Renal cortex interstitium (tissue), 11 donors: ENCODE data around the gene ARID1B. TPM values are rescaled to one million over a fixed set of nuclear protein-coding genes. Genes with fewer than 3 reads are reported as not detected.

ENCODE experiments used
- DNase-seq, 11 donors: peaks; one replicate each; pipeline ENCODE4 v3.0.0-alpha.2; 2013; ENCODE audit warnings: low read depth in 9 of 11, low spot score in 4 of 11; ENCODE audit errors: extremely low read depth in 1 of 11
- polyA plus RNA-seq, 3 donors: library from polyadenylated mRNA; unstranded; fragments of 120-200 nt; gene quantifications; one replicate each; pipeline ENCODE4 v1.2.1, GENCODE V29; 2013; ENCODE audit not compliant: insufficient read length in 3 of 3

Gene ARID1B
- polyA plus RNA-seq, 3 donors = 74.6 to 84.5 (median 76.8) TPM

- no peak for DNase-seq
Measured at GRCh38 chr6:157205473-157206358, 428.5 kb downstream of the ARID1B start.

GRCh38 chr6:157206359-157206815 is 429.2 kb downstream of the ARID1B start:
- DNase-seq = no peak

DNA sequence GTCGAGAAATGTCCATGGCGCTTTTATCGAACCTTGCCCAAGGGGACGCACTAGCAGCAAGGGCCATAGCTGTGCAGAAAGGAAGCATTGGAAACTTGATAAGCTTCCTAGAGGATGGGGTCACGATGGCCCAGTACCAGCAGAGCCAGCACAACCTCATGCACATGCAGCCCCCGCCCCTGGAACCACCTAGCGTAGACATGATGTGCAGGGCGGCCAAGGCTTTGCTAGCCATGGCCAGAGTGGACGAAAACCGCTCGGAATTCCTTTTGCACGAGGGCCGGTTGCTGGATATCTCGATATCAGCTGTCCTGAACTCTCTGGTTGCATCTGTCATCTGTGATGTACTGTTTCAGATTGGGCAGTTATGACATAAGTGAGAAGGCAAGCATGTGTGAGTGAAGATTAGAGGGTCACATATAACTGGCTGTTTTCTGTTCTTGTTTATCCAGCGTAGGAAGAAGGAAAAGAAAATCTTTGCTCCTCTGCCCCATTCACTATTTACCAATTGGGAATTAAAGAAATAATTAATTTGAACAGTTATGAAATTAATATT is 430.4 kb downstream of the ARID1B start:
- DNase-seq = no peak

DNA sequence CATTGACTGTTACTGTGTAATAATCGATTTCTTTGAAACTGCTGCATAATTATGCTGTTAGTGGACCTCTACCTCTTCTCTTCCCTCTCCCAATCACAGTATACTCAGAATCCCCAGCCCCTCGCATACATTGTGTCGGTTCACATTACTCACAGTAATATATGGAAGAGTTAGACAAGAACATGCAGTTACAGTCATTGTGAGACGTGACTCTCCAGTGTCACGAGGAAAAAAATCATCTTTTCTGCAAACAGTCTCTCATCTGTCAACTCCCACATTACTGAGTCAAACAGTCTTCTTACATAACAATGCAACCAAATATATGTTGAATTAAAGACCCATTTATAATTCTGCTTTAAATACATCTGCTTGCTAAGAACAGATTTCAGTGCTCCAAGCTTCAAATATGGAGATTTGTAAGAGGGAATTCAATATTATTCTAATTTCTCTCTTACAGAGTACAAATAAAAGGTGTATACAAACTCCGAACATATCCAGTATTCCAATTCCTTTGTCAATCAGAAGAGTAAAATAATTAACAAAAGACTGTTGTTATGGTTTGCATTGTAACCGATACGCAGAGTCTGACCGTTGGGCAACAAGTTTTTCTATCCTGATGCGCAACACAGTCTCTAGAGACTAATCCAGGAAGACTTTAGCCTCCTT is 432.8 kb downstream of the ARID1B start:
- no peak for DNase-seq

DNA sequence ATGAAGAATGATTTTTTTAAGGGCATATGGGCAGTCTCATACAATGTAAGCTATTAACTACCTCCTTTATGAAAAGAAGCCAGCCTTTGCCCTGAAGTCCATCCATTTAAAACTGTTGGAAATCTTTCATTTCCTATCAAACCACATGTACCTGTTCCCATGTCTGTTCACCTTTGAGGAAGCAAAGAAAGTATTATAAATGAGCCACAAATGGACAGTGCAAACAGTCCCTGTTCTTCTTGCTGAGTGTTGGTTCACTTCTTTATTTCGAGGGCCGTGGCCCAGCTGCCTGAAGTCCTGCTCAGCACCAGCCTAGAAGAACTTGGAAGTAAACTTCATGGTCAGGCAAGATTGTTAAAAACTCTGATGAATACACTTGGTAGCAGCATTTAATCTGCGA is 433.8 kb downstream of the ARID1B start:
- no peak for DNase-seq

- no peak for DNase-seq
Measured at GRCh38 chr6:157211603-157212455, 434.7 kb downstream of the ARID1B start.

DNA sequence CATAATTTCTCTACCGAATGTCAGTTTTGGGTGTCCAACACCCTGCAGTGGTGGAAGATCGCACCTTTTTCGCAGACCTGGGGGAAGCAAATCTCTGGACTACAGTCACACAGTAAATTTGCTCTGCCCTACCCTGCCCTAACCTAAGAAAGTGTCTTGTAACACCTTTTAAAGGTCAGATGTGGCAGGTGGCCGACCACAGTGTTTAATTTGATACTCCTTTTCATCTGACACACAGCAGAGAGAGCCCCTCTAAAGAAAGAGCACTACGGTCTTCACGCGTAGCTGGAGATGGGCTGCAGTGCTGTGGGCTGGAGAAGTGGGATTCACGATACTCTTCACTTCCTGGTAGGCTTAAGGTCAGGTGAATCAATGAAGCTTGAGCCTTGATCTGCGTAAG is 436.2 kb downstream of the ARID1B start:
- DNase-seq = no peak

DNA sequence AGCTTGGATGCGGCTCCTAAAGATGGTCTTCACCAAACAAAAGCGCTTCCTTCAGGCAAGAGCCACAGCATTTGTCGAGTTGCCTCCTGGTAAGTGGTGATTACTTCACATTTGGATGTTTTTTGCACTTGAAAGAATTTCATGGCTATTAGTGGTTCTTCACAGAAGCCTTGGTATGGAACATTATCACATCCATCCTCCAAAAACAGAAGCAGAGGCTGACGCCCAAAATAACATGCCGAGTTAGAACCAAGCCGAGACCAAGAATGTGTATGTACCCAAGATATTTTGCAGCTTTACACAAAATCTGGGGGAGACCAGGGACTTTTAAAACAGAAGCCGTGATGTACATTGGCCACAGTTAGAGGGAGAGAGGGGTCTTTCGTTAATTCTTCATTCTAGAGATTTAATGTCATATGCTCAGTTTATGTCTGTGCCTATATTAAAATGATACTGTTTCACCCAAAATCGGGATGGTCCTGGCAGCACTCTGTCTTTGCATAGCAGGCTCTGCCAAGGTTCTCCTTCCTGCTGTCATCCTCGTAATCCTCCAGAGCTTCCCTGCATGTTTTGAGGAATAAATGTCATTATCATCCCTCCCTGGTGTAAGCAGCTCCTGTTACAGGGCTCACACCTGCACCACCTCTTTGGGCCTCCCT is 436.9 kb downstream of the ARID1B start:
- no peak for DNase-seq

- no peak for DNase-seq
Measured at GRCh38 chr6:157215717-157216116, 438.5 kb downstream of the ARID1B start.

GRCh38 chr6:157216570-157216969 is 439.4 kb downstream of the ARID1B start:
- DNase-seq = no peak

DNA sequence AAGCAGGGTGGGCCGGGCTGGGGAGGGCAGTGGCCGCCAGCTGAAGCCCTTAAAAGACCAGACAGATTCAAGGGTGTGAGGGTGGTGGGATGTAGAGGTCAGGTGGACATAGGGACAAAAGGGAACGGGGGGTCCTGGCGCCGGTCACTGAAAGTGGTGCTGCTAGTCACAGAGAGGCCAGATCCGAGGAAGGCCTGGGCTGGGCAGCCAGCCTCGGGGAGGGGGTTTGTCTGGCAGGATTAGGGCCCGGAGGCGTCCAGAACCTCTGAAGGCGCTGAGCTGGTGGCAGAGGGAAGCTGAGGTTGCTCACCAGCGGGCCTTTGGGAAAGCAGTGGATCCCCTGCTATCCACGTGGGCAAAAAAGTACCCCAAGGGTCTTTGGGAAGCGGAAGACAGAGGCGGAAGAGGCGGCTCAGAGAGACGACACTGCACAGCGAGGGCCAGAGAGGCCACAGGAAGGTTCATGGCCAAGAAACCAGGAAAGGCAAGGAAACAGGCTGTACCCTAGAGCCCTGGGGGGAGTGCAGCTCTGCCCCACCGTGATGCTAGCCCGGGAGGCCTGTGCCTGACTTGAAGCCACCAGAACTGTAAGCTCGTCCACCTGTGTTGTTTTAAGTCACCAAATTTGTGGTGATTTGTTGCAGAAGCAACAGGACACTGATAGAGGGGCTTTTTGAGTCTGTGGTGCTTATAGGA is 440.2 kb downstream of the ARID1B start:
- DNase-seq = no peak

GRCh38 chr6:157217894-157218370 is 440.8 kb downstream of the ARID1B start:
- no peak for DNase-seq

DNA sequence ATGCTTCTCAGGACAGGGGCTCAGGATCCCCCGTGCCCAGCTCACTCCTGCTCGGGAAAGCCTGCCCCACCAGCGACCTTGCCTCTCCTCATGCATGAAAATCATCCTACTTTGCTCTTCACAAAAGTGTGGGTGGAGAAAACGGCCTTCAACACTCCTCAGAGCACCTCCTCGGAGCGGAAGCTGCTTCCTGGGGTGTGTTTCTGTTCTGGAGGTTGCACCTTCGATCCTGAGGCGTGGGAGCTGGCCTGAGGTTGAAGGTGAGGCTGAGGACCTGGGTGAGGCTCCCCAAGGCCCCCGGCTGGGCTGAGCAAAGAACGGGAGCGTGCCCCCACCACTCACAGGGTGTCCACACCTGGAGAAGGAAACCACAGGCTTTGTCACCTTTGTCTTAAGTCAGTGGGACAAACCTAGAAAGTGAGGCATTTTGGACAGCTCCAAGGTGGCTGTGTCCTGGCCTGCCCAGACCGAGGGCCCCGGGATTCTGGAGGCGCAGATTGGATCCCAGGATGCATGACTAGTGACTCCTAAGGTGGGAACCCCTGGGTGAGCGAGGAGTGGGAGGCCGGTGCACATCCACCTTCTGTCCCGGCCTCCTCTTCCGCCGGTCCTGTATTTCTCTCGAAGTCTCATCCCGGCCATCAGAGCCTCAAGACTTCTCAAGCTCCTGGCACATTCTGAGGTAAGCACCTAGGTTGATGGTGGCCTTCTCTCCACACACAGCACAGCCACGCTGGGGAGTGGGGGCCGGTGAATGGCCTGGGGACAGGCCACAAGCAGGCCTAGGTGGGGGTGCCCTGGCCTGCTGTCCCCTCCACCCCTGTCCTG is 441.4 kb downstream of the ARID1B start:
- no peak for DNase-seq

GRCh38 chr6:157219201-157220200 is 442.3 kb downstream of the ARID1B start:
- no peak for DNase-seq

- DNase-seq = no peak
Measured at GRCh38 chr6:157220485-157220884, 443.3 kb downstream of the ARID1B start.
